ENCODE results near the gene PAK6.

DNA sequence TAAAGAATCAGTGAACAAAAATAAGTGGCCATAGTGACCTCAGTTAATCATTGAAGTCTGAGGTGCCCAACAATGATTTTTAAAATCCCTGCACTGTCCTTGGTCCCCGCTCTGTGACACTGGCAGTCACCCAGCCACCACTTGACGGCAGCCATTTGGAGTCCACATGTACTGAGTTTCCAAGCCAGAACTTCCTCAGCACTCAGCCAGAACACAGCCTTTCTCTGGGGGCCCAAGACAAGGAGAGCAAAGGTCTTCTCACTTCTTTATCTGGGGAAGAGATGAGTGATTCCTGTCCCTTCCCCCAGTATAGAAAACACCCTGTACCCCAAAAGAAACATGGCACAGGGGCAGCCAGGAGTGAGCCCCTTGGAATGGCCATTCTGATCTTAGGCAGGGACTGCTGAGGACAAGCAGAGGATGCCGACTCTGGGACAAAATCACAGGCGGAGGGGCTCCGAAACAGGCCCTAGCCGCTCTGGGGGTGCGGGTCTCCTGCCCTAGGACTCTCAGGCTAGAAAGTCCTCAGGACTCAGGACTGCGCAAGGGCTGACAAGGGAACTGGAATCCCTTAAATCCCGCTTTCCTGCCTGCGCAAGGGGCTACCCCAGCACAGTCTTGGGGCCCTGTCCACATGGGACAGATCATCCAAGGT lies 12.8 kb downstream of the PAK6 start:
- no peak for TF ChIP-seq CTCF (IDR thresholded peaks at IDR 0.05; ENCODE audit: insufficient read depth, low read length)
- TF ChIP-seq POLR2AphosphoS5 (IDR thresholded peaks at IDR 0.05; ENCODE audit: low read depth) = no peak
- TF ChIP-seq, protein P1, sequence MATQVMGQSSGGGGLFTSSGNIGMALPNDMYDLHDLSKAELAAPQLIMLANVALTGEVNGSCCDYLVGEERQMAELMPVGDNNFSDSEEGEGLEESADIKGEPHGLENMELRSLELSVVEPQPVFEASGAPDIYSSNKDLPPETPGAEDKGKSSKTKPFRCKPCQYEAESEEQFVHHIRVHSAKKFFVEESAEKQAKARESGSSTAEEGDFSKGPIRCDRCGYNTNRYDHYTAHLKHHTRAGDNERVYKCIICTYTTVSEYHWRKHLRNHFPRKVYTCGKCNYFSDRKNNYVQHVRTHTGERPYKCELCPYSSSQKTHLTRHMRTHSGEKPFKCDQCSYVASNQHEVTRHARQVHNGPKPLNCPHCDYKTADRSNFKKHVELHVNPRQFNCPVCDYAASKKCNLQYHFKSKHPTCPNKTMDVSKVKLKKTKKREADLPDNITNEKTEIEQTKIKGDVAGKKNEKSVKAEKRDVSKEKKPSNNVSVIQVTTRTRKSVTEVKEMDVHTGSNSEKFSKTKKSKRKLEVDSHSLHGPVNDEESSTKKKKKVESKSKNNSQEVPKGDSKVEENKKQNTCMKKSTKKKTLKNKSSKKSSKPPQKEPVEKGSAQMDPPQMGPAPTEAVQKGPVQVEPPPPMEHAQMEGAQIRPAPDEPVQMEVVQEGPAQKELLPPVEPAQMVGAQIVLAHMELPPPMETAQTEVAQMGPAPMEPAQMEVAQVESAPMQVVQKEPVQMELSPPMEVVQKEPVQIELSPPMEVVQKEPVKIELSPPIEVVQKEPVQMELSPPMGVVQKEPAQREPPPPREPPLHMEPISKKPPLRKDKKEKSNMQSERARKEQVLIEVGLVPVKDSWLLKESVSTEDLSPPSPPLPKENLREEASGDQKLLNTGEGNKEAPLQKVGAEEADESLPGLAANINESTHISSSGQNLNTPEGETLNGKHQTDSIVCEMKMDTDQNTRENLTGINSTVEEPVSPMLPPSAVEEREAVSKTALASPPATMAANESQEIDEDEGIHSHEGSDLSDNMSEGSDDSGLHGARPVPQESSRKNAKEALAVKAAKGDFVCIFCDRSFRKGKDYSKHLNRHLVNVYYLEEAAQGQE (IDR thresholded peaks at IDR 0.05; ENCODE audit: insufficient replicate concordance, low read depth) = no peak
- TF ChIP-seq GABPA (IDR thresholded peaks at IDR 0.05; ENCODE audit: low read depth) = no peak

All from HL-60 (cell line).